DOHH2 (cell line): ENCODE measurements around the gene PASK.

Experiments used
- H3F3A ChIP-seq: fragments of 200-600 bp; sonication (generic), shearing (Covaris generic); 2 replicates; pipeline ENCODE4 v1.6.0; 2016; ENCODE audit warnings: antibody characterized with exemption, mild to moderate bottlenecking; ENCODE audit not compliant: control insufficient read depth, insufficient read depth
- H3K27ac ChIP-seq: fragments of 200-600 bp; sonication (generic); 2 replicates; pipeline ENCODE4 v1.5.1; 2014; ENCODE audit warnings: low read depth, mild to moderate bottlenecking, low read length, moderate library complexity
- H3K27me3 ChIP-seq: fragments of 200-600 bp; sonication (generic); 2 replicates; pipeline ENCODE4 v1.6.1; 2014; ENCODE audit warnings: mild to moderate bottlenecking, low read length, mixed read lengths; ENCODE audit not compliant: control insufficient read depth
- H3K36me3 ChIP-seq: fragments of 200-600 bp; sonication (generic); 2 replicates; pipeline ENCODE4 v1.6.1; 2014; ENCODE audit warnings: mild to moderate bottlenecking, low read length, moderate library complexity, mixed read lengths; ENCODE audit not compliant: control insufficient read depth
- H3K4me1 ChIP-seq: fragments of 200-600 bp; sonication (generic); 2 replicates; pipeline ENCODE4 v1.6.1; 2014; ENCODE audit warnings: mild to moderate bottlenecking, low read length, mixed read lengths; ENCODE audit not compliant: control insufficient read depth
- H3K4me2 ChIP-seq: fragments of 200-600 bp; sonication (generic); 2 replicates; pipeline ENCODE4 v1.6.0; 2014; ENCODE audit warnings: mild to moderate bottlenecking, low read length, moderate library complexity
- H3K4me3 ChIP-seq: fragments of 200-600 bp; sonication (generic); 2 replicates; pipeline ENCODE4 v1.5.1; 2014; ENCODE audit warnings: mild to moderate bottlenecking, low read length, mixed read lengths
- H3K79me2 ChIP-seq: fragments of 200-600 bp; sonication (generic); 2 replicates; pipeline ENCODE4 v1.6.1; 2014; ENCODE audit warnings: mild to moderate bottlenecking, low read length, mixed read lengths; ENCODE audit not compliant: control insufficient read depth
- H3K9me2 ChIP-seq: fragments of 200-600 bp; sonication (generic); replicated peaks from 2 replicates; pipeline ENCODE4 v1.6.1; 2014; ENCODE audit warnings: mild to moderate bottlenecking, low read length, mixed read lengths; ENCODE audit not compliant: control insufficient read depth
- H3K9me3 ChIP-seq: fragments of 200-600 bp; sonication (generic); 2 replicates; pipeline ENCODE4 v1.6.1; 2014; ENCODE audit warnings: antibody characterized with exemption, low read length, mixed read lengths; ENCODE audit not compliant: control insufficient read depth, insufficient read depth
- H4K20me1 ChIP-seq: fragments of 200-600 bp; sonication (generic); 2 replicates; pipeline ENCODE4 v1.6.0; 2014; ENCODE audit warnings: low read depth, mild to moderate bottlenecking, antibody characterized with exemption, low read length, moderate library complexity; ENCODE audit not compliant: control insufficient read depth, insufficient read depth
- EZH2phosphoT487 ChIP-seq: fragments of 200-600 bp; sonication (generic); IDR thresholded peaks from 2 replicates; pipeline ENCODE4 v1.6.1; 2017; ENCODE audit warnings: borderline replicate concordance, mild to moderate bottlenecking, antibody characterized with exemption, low read length, moderate library complexity, mixed read lengths
- TF ChIP-seq, protein P1 (sequence below): fragments of 200-600 bp; sonication (generic); IDR thresholded peaks from one replicate; pipeline ENCODE4 v1.5.1; 2014; ENCODE audit warnings: antibody characterized with exemption, mild to moderate bottlenecking, low read depth, low read length; ENCODE audit not compliant: poor library complexity, severe bottlenecking

PASK gene

DNA sequence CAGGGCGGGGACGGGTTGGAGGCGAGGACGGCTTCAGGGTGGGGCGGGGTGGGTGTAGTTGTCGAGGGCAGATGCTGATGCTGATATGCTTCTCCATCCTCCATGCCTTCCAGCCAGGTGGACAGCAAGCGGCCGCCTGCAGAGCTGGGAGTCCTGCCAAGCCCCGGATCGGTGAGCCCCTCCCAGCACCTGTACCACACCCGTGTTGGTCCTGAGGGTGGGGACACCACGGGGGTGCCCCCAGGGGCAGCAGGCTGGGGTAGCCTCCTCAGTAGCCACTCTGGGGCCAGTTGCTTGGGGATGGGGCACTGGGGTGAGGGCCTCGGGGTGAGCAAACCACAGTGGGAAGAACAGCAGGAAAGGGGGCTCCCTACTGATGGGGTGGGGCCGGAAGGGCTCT is 41.8 kb upstream of the PASK start:
- no peaks in the 10 kb centered on the region for H3K36me3 ChIP-seq
- H3K9me2 ChIP-seq: no peaks in the 10 kb centered on the region
- TF ChIP-seq, protein P1, sequence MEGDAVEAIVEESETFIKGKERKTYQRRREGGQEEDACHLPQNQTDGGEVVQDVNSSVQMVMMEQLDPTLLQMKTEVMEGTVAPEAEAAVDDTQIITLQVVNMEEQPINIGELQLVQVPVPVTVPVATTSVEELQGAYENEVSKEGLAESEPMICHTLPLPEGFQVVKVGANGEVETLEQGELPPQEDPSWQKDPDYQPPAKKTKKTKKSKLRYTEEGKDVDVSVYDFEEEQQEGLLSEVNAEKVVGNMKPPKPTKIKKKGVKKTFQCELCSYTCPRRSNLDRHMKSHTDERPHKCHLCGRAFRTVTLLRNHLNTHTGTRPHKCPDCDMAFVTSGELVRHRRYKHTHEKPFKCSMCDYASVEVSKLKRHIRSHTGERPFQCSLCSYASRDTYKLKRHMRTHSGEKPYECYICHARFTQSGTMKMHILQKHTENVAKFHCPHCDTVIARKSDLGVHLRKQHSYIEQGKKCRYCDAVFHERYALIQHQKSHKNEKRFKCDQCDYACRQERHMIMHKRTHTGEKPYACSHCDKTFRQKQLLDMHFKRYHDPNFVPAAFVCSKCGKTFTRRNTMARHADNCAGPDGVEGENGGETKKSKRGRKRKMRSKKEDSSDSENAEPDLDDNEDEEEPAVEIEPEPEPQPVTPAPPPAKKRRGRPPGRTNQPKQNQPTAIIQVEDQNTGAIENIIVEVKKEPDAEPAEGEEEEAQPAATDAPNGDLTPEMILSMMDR: no peak
- no peak for TF ChIP-seq EZH2phosphoT487
- no peak overlapping the region for H3K4me2 ChIP-seq
- no peaks in the 10 kb centered on the region for H3K79me2 ChIP-seq
- H3K4me3 ChIP-seq: no peak overlapping the region
- H3F3A ChIP-seq: no peaks in the 10 kb centered on the region
- H3K27ac ChIP-seq: no peak overlapping the region
- H3K27me3 ChIP-seq: peaks cover 3% of the 10 kb centered on the region; the same call in 1 of the 2 replicates
- H4K20me1 ChIP-seq: no peaks in the 10 kb centered on the region
- H3K9me3 ChIP-seq: no peaks in the 10 kb centered on the region
- peaks cover 12% of the 10 kb centered on the region for H3K4me1 ChIP-seq

DNA sequence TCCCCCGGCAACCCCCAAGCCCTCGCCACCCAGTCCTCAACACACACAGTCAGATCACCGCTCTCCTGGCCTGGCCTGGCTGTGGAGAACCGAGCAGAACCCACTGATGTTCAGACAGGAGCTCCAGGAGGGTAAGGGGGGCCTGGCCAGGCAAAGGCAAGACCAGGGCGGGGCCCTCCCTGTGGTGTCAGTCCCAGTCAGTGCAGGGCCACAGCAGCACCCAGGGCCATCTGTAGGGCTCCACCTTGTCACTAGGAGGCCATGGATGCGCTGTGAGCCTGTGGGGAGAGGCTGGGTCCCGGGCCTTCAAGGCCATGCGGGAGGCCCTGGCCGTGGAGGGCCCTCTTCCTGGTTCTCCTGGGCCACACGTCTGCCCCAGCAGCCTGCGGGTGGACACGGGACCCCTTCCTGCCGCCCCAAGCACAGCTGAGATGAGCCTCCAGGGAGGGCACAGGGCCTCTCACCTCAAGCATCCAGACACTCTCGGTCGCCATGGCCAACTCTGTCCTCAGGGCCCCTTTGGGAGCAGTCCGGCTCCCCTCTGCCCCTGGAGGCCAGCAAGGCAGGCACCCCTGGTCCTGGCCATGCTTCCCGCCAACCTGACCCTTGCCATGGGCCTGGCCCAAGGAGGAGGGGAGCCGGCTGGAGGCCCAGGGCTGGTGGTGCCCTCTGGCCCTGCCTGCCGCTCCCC is 41.2 kb upstream of the PASK start:
- Histone ChIP-seq H3K27me3 (peaks cover 3% of the 10 kb centered on the region; the same call in 1 of the 2 replicates), H3K4me1 (peaks cover 12% of the 10 kb centered on the region), H3K36me3 (no peaks in the 10 kb centered on the region), H3F3A (no peaks in the 10 kb centered on the region), H3K79me2 (no peaks in the 10 kb centered on the region), H3K9me3 (no peaks in the 10 kb centered on the region), H3K4me3 (no peak overlapping the region), H3K9me2 (no peaks in the 10 kb centered on the region), H3K27ac (no peak overlapping the region), H3K4me2 (no peak overlapping the region), H4K20me1 (no peaks in the 10 kb centered on the region)
- no peak for TF ChIP-seq EZH2phosphoT487
- TF ChIP-seq, protein P1: no peak

DNA sequence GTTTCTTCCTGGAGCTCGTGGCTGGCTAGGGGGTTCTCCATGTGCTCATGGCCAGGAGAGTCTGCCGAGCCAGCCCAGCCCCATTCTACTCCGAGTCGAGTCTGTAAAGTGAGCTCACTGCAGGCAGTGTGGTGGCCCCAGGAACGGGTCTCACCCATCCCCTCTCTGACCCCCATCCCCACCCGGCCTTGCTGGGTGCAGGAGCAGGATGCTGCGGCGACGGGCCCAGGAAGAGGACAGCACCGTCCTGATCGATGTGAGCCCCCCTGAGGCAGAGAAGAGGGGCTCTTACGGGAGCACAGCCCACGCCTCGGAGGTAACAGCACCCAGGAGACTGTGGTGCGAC is 40.6 kb upstream of the PASK start:
- peaks cover 3% of the 10 kb centered on the region; the same call in 1 of the 2 replicates for H3K27me3 ChIP-seq
- H3K4me3 ChIP-seq: no peak overlapping the region
- no peaks in the 10 kb centered on the region for H3K79me2 ChIP-seq
- no peaks in the 10 kb centered on the region for H3F3A ChIP-seq
- H3K36me3 ChIP-seq: no peaks in the 10 kb centered on the region
- TF ChIP-seq EZH2phosphoT487: no peak
- TF ChIP-seq, protein P1: no peak
- no peak overlapping the region for H3K27ac ChIP-seq
- no peaks in the 10 kb centered on the region for H3K9me3 ChIP-seq
- no peaks in the 10 kb centered on the region for H3K9me2 ChIP-seq
- peaks cover 12% of the 10 kb centered on the region for H3K4me1 ChIP-seq
- no peaks in the 10 kb centered on the region for H4K20me1 ChIP-seq
- no peak overlapping the region for H3K4me2 ChIP-seq
